Memory B cell (primary cell): Measurements from ENCODE around the gene ZCCHC7.
"Not testable (repeated sequence)": the region's sequence is repeated elsewhere in the genome, so short reads cannot be mapped to it uniquely, and the experiment has no call there.

Source experiments
- ATAC-seq: fragments of 150-1000 bp; cut with Tn5 transposase; 2 replicates; pipeline ENCODE4 v1.10.0; 2021; ENCODE audit warnings: low read depth, mild to moderate bottlenecking, moderate library complexity
- DNase-seq, 2 donors: peaks; one replicate each; pipeline ENCODE4 v3.0.0; 2022; ENCODE audit warnings: low spot score in 2 of 2
- H3K27ac Mint-ChIP-seq: one replicate; pipeline ENCODE4 v1.8.0; 2022; ENCODE audit warnings: mild to moderate bottlenecking, moderate library complexity, mixed read lengths
- H3K27me3 Mint-ChIP-seq: one replicate; pipeline ENCODE4 v1.8.0; 2022; ENCODE audit warnings: mixed read lengths
- H3K36me3 Mint-ChIP-seq: one replicate; pipeline ENCODE4 v1.8.0; 2022; ENCODE audit warnings: mild to moderate bottlenecking, mixed read lengths
- H3K4me1 Mint-ChIP-seq: one replicate; pipeline ENCODE4 v1.8.0; 2022; ENCODE audit warnings: mixed read lengths
- H3K4me3 Mint-ChIP-seq: one replicate; pipeline ENCODE4 v1.8.0; 2022; ENCODE audit warnings: mild to moderate bottlenecking, moderate library complexity, mixed read lengths
- H3K9me3 Mint-ChIP-seq: one replicate; pipeline ENCODE4 v1.8.0; 2022; ENCODE audit warnings: mixed read lengths

The ZCCHC7 gene

GRCh38 chr9:37283730-37284325 lies 163.5 kb downstream of the ZCCHC7 start:
- Mint-ChIP-seq H3K36me3 (peaks cover 15% of the 10 kb centered on the region), H3K9me3 (no peaks in the 10 kb centered on the region), H3K27ac (peak overlapping the region; percentile 88), H3K27me3 (no peaks in the 10 kb centered on the region), H3K4me1 (peaks cover 28% of the 10 kb centered on the region), H3K4me3 (peak overlapping the region; percentile 72)
- DNase-seq (no peak), ATAC-seq (peak; percentile 82)

- Mint-ChIP-seq H3K36me3 (peaks cover 20% of the 10 kb centered on the region), H3K4me3 (peak overlapping the region; percentile 8), H3K4me1 (peaks cover 33% of the 10 kb centered on the region), H3K27me3 (no peaks in the 10 kb centered on the region), H3K9me3 (no peaks in the 10 kb centered on the region), H3K27ac (peak overlapping the region; percentile 78)
- no peak for DNase-seq
- no peak for ATAC-seq
These were observed 164.3 kb downstream of the ZCCHC7 start for GRCh38 chr9:37284636-37285035.

GRCh38 chr9:37286530-37287175 lies 166.3 kb downstream of the ZCCHC7 start:
- peaks cover 34% of the 10 kb centered on the region for H3K4me1 Mint-ChIP-seq

GRCh38 chr9:37287317-37287716 lies 166.9 kb downstream of the ZCCHC7 start:
- no peak overlapping the region for H3K4me3 Mint-ChIP-seq
- H3K36me3 Mint-ChIP-seq = peaks cover 17% of the 10 kb centered on the region
- no peaks in the 10 kb centered on the region for H3K9me3 Mint-ChIP-seq
- ATAC-seq = no peak
- no peak for DNase-seq
- peak overlapping the region; percentile 69 for H3K27ac Mint-ChIP-seq
- H3K4me1 Mint-ChIP-seq = peaks cover 33% of the 10 kb centered on the region
- no peaks in the 10 kb centered on the region for H3K27me3 Mint-ChIP-seq

More at GRCh38 chr9:37286530-37287175, 166.3 kb downstream of the ZCCHC7 start:
- no peaks in the 10 kb centered on the region for H3K27me3 Mint-ChIP-seq
- peaks cover 17% of the 10 kb centered on the region for H3K36me3 Mint-ChIP-seq
- H3K4me3 Mint-ChIP-seq = no peak overlapping the region
- ATAC-seq (no peak), DNase-seq (no peak)
- H3K27ac Mint-ChIP-seq = peak overlapping the region; percentile 69
- H3K9me3 Mint-ChIP-seq = no peaks in the 10 kb centered on the region

- peak overlapping the region; percentile 89 for H3K27ac Mint-ChIP-seq
- H3K4me3 Mint-ChIP-seq = peak overlapping the region; percentile 81
- no peak for DNase-seq
- no peaks in the 10 kb centered on the region for H3K27me3 Mint-ChIP-seq
- H3K9me3 Mint-ChIP-seq = no peaks in the 10 kb centered on the region
- peaks cover 35% of the 10 kb centered on the region for H3K4me1 Mint-ChIP-seq
- no peak for ATAC-seq
- H3K36me3 Mint-ChIP-seq = peaks cover 15% of the 10 kb centered on the region
These were observed 169.3 kb downstream of the ZCCHC7 start for GRCh38 chr9:37289631-37290030.

- Mint-ChIP-seq H3K27ac (peak overlapping the region; percentile 89), H3K4me1 (peaks cover 37% of the 10 kb centered on the region), H3K27me3 (no peaks in the 10 kb centered on the region), H3K4me3 (peak overlapping the region; percentile 67), H3K9me3 (no peaks in the 10 kb centered on the region), H3K36me3 (peaks cover 16% of the 10 kb centered on the region)
- no peak for DNase-seq
- no peak for ATAC-seq
These were observed 170.1 kb downstream of the ZCCHC7 start for GRCh38 chr9:37290366-37290939.

DNA sequence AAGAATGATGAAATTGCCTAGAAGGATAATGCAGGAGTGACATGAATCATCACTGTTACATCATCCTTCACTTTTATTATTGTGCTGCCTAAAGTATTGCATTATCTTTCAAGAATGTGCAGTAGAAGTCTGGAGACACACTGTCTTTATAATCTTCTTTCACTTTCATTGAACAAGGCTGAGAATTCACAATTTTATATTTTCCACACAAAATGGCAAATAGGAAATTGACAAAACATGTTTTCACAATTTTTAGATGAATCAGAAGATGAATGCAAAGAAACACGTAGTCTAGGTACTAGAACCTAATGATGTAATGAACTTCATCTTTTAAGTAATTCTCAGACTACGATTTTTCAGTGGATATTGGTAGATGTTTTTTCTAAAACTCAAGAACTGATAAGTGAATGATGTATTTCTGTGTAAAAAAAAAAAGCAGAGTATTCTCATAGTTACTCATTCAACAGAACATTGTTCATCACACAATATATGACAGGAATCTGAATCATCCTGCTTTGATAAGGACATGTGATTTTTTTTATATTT lies 170.6 kb downstream of the ZCCHC7 start:
- Mint-ChIP-seq H3K4me3 (peak overlapping the region; percentile 61), H3K27ac (peak overlapping the region; percentile 89), H3K27me3 (no peaks in the 10 kb centered on the region), H3K4me1 (peaks cover 43% of the 10 kb centered on the region), H3K36me3 (peaks cover 18% of the 10 kb centered on the region), H3K9me3 (no peaks in the 10 kb centered on the region)
- no peak for ATAC-seq
- no peak for DNase-seq

- DNase-seq, H3K9me3 Mint-ChIP-seq, H3K4me3 Mint-ChIP-seq, H3K27me3 Mint-ChIP-seq, ATAC-seq: not testable (repeated sequence)
- peaks cover 17% of the 10 kb centered on the region for H3K36me3 Mint-ChIP-seq
- H3K4me1 Mint-ChIP-seq = peaks cover 49% of the 10 kb centered on the region
- H3K27ac Mint-ChIP-seq = peak overlapping the region; percentile 72
These were observed 171.4 kb downstream of the ZCCHC7 start for GRCh38 chr9:37291612-37292238.

DNA sequence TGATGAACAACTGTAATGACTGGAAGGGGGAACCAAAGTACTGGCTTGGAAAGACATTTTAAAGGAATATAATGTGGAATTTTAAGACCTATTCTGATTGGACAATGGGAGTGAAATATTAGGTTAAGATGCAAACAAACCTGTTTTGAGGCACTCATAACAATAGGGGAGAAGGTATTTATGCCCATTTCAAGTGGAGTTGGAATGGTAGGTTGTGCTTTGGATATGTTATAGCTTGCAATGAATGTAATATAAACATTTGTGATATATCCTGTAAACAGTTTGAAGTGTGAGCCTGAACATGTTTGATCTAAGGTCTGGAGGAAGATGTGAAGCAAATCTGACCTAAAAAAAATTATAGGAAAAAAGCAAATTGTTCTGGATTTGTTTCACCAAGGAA lies 172.5 kb downstream of the ZCCHC7 start:
- Mint-ChIP-seq H3K9me3 (no peaks in the 10 kb centered on the region), H3K4me3 (peak overlapping the region; percentile 16), H3K36me3 (peaks cover 15% of the 10 kb centered on the region), H3K27me3 (no peaks in the 10 kb centered on the region), H3K4me1 (peaks cover 52% of the 10 kb centered on the region), H3K27ac (peak overlapping the region; percentile 72)
- DNase-seq = no peak
- no peak for ATAC-seq

DNA sequence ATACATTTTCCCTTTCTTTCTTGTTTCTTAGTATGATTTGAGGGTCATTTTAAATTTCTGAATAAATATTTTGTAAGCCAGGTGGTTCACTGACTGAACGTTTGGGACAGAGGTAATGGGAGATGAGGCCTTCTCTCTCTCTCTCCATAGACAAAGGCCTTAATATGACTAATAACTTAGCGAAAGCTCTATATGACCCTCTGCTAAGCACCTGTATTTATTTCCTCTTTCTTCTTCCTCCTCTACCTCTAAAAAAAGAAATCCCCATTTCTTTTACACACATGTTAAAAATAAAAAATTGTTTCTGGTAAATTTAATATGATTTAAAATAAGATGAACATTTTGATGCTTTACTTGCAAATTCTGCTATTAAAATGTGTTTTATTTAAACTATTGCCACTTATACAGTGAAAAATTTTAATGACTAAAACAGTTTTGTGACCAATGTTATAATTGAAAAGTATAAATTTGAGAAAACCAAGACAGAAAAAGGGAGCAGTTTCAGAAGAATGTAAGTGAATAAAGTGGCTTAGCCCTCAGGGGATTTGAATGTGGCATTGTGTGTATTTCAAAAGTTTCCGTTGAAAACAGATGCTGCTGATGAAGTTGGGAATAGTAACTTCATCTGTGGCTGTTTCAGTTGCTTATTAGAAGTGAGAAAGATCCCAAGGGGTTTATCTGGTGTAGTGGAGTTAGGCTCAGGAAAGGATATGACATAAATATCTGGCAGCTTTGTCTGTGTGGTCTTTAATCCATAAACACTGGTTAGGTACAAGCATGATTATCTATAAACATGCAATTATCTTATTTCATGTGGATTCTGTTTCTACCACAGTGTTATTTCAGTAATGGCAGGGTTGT lies 173.5 kb downstream of the ZCCHC7 start:
- H3K4me1 Mint-ChIP-seq = peaks cover 56% of the 10 kb centered on the region
- H3K9me3 Mint-ChIP-seq = no peaks in the 10 kb centered on the region
- H3K27me3 Mint-ChIP-seq = no peaks in the 10 kb centered on the region
- peak overlapping the region; percentile 72 for H3K27ac Mint-ChIP-seq
- H3K4me3 Mint-ChIP-seq = peak overlapping the region; percentile 55
- H3K36me3 Mint-ChIP-seq = peaks cover 12% of the 10 kb centered on the region
- DNase-seq (peak in 1 of 2 donors; percentile 35), ATAC-seq (peak; percentile 80)

- H3K36me3 Mint-ChIP-seq = peaks cover 10% of the 10 kb centered on the region
- H3K4me1 Mint-ChIP-seq = peaks cover 54% of the 10 kb centered on the region
- H3K4me3 Mint-ChIP-seq = peak overlapping the region; percentile 18
- ATAC-seq = no peak
- peak overlapping the region; percentile 72 for H3K27ac Mint-ChIP-seq
- DNase-seq = no peak
- H3K27me3 Mint-ChIP-seq = no peaks in the 10 kb centered on the region
- H3K9me3 Mint-ChIP-seq = no peaks in the 10 kb centered on the region
These were observed 174.8 kb downstream of the ZCCHC7 start for GRCh38 chr9:37295178-37295577.

DNA sequence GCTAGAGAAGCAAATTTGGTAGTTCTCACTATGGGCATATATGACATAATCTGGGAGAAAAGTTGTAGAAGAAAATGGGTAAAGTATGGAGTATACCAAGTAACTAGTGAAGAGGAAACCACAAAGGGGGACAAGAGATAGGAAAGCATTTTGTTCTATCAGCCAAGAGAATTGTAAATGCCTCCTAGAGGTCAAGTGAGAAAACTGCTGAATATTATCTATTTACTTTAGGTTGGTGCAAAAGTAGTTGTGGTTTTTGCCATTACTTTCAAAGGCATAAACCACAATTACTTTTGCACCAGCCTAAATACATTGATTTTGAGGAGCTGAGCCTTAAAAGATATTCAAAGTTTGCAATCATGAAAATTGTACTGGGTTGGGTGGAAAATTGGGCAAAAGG lies 175.4 kb downstream of the ZCCHC7 start:
- peaks cover 12% of the 10 kb centered on the region for H3K36me3 Mint-ChIP-seq
- H3K4me3 Mint-ChIP-seq = peak overlapping the region; percentile 35
- H3K27me3 Mint-ChIP-seq = no peaks in the 10 kb centered on the region
- no peaks in the 10 kb centered on the region for H3K9me3 Mint-ChIP-seq
- no peak for DNase-seq
- H3K27ac Mint-ChIP-seq = peak overlapping the region; percentile 72
- peaks cover 55% of the 10 kb centered on the region for H3K4me1 Mint-ChIP-seq
- ATAC-seq = no peak

DNA sequence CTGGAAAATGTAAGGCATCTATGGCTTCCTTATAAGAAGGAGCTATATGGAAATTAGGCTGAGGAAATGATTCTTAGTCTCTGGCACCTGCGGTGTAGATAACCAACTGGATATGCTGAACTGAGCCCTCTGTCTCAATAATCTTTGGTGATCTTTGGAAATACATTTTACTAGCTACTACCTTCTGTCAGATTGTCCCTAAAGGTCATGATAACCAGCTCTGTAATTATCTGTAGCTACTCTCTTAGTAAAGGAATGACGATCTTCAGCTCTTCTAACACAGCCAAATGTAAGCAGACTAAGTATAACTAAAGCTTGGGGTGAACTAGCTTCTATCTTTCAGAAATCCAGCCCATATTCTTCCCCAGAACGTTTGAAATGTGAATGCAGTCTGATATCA lies 177.2 kb downstream of the ZCCHC7 start:
- DNase-seq (no peak), ATAC-seq (no peak)
- Mint-ChIP-seq H3K36me3 (peaks cover 12% of the 10 kb centered on the region), H3K27me3 (no peaks in the 10 kb centered on the region), H3K9me3 (no peaks in the 10 kb centered on the region), H3K4me1 (peaks cover 63% of the 10 kb centered on the region), H3K27ac (peak overlapping the region; percentile 64), H3K4me3 (no peak overlapping the region)
